ENCODE results near the gene ACRV1. TPM values are rescaled to one million over a fixed set of nuclear protein-coding genes. Genes with fewer than 3 reads are reported as not detected.

The ACRV1 gene
- total RNA-seq, 1 donor from 2014 or later, result not detected

GRCh38 chr11:125674210-125674609 lies 6.4 kb downstream of the ACRV1 start:
- H3K4me1 ChIP-seq, result no peaks in the 10 kb centered on the region
- H3K27ac ChIP-seq, result no peak overlapping the region
- H3K9me3 ChIP-seq, result no peaks in the 10 kb centered on the region
- H3K27me3 ChIP-seq, result no peaks in the 10 kb centered on the region
- TF ChIP-seq, protein P1, sequence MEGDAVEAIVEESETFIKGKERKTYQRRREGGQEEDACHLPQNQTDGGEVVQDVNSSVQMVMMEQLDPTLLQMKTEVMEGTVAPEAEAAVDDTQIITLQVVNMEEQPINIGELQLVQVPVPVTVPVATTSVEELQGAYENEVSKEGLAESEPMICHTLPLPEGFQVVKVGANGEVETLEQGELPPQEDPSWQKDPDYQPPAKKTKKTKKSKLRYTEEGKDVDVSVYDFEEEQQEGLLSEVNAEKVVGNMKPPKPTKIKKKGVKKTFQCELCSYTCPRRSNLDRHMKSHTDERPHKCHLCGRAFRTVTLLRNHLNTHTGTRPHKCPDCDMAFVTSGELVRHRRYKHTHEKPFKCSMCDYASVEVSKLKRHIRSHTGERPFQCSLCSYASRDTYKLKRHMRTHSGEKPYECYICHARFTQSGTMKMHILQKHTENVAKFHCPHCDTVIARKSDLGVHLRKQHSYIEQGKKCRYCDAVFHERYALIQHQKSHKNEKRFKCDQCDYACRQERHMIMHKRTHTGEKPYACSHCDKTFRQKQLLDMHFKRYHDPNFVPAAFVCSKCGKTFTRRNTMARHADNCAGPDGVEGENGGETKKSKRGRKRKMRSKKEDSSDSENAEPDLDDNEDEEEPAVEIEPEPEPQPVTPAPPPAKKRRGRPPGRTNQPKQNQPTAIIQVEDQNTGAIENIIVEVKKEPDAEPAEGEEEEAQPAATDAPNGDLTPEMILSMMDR (IDR thresholded peaks at IDR 0.05), result no peak
- H3K36me3 ChIP-seq, result no peaks in the 10 kb centered on the region
- intact Hi-C loops (cut with DNase I), result no loop called here
- no peak overlapping the region for H3K4me3 ChIP-seq
- DNase-seq (ENCODE audit: low spot score in 2 of 2), result no peak

DNA sequence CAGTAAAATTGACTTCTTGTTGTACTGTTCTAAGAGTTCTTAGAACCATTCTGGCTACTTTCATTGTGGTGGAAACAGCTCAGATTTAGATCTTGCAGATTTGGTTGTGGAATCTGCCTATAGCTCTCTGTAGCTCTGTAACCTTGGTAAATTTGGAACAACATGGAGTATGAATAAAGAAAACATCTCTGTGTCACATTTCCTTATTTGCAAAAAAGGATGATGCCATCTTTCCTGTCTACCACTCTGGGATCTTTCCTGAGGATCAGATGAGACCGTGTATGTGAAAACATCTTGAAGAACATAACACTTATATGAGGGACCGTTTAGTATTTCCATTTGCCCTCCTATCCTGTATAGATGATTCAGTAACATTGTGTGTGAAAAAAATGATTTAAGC lies 9.1 kb downstream of the ACRV1 start:
- H3K27ac ChIP-seq, result no peak overlapping the region
- TF ChIP-seq, protein P1 (IDR thresholded peaks at IDR 0.05), result no peak
- H3K4me3 ChIP-seq, result no peak overlapping the region
- no peaks in the 10 kb centered on the region for H3K4me1 ChIP-seq
- H3K27me3 ChIP-seq, result no peaks in the 10 kb centered on the region
- intact Hi-C loops (cut with DNase I), result no loop called here
- H3K36me3 ChIP-seq, result no peaks in the 10 kb centered on the region
- no peak for DNase-seq (ENCODE audit: low spot score in 2 of 2)
- no peaks in the 10 kb centered on the region for H3K9me3 ChIP-seq

- no peak for DNase-seq (ENCODE audit: low spot score in 2 of 2)
- H3K27me3 ChIP-seq, result no peaks in the 10 kb centered on the region
- intact Hi-C loops (cut with DNase I), result no loop called here
- H3K4me1 ChIP-seq, result no peaks in the 10 kb centered on the region
- H3K4me3 ChIP-seq, result no peak overlapping the region
- peaks cover 0 to 6% of the 10 kb centered on the region in 2 donors for H3K9me3 ChIP-seq
- no peaks in the 10 kb centered on the region for H3K36me3 ChIP-seq
- H3K27ac ChIP-seq, result no peak overlapping the region
- TF ChIP-seq, protein P1 (IDR thresholded peaks at IDR 0.05), result no peak
Measured at GRCh38 chr11:125670172-125670571, 10.5 kb downstream of the ACRV1 start.

DNA sequence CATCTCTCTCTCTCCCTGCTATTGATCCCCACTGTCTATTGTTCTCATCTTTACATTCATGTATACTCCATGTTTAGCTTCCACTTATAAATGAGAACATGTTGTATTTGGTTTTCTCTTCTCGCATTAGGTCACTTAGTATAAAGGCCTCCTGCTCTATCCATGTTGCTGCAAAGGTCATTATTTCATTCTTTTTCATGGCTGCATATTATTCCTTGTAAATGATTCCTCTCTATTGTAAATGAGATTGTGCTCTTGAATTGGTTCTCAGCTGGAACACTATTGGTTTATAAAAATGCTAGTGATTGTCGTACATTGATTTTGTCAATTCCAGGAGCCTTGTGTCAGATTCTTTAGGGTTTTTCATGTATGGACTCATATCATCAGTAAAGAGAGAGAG lies 13.5 kb downstream of the ACRV1 start:
- DNase-seq (ENCODE audit: low spot score in 2 of 2), result no peak
- Histone ChIP-seq H3K9me3 (peaks cover 0 to 9% of the 10 kb centered on the region in 2 donors), H3K4me1 (no peaks in the 10 kb centered on the region), H3K27me3 (no peaks in the 10 kb centered on the region), H3K36me3 (no peaks in the 10 kb centered on the region), H3K27ac (no peak overlapping the region), H3K4me3 (no peak overlapping the region)
- intact Hi-C loops (cut with DNase I), result no loop called here
- TF ChIP-seq, protein P1 (IDR thresholded peaks at IDR 0.05), result no peak

- DNase-seq (ENCODE audit: low spot score in 2 of 2), result no peak
- peaks cover 0 to 9% of the 10 kb centered on the region in 2 donors for H3K9me3 ChIP-seq
- H3K36me3 ChIP-seq, result no peaks in the 10 kb centered on the region
- intact Hi-C loops (cut with DNase I), result no loop called here
- H3K4me3 ChIP-seq, result no peak overlapping the region
- no peaks in the 10 kb centered on the region for H3K4me1 ChIP-seq
- H3K27ac ChIP-seq, result no peak overlapping the region
- TF ChIP-seq, protein P1 (IDR thresholded peaks at IDR 0.05), result no peak
- H3K27me3 ChIP-seq, result no peaks in the 10 kb centered on the region
Measured at GRCh38 chr11:125663910-125664309, 16.7 kb downstream of the ACRV1 start.

- Histone ChIP-seq H3K27me3 (no peaks in the 10 kb centered on the region), H3K36me3 (no peaks in the 10 kb centered on the region), H3K4me3 (no peak overlapping the region), H3K9me3 (peaks cover 0 to 9% of the 10 kb centered on the region in 2 donors), H3K27ac (no peak overlapping the region), H3K4me1 (no peaks in the 10 kb centered on the region)
- no peak for DNase-seq (ENCODE audit: low spot score in 2 of 2)
- intact Hi-C loops (cut with DNase I), result no loop called here
- TF ChIP-seq, protein P1 (IDR thresholded peaks at IDR 0.05), result no peak
Measured at GRCh38 chr11:125662689-125663088, 18.0 kb downstream of the ACRV1 start.

All from ascending aorta (tissue), 2 donors.